Thoracic aorta (tissue), 2 donors: ENCODE measurements around the gene PTPRG. TPM values are rescaled to one million over a fixed set of nuclear protein-coding genes. Genes with fewer than 3 reads are reported as not detected.

Experiments used
- ATAC-seq: fragments of 150-250 bp; one replicate; pipeline ENCODE4 v1.8.0; 2017; ENCODE audit warnings: low read depth; ENCODE audit not compliant: insufficient number of reproducible peaks, low FRiP score
- DNase-seq: peaks from one replicate; pipeline ENCODE4 v3.0.0-alpha.2; 2020; ENCODE audit warnings: low spot score
- H3K27ac ChIP-seq, 2 donors: fragments of 200-600 bp; sonication (generic); 1 replicate in 1 of 2; 2 replicates in 1 of 2; pipeline ENCODE4 v1.5.1; 2016; ENCODE audit warnings: mild to moderate bottlenecking in 2 of 2, moderate library complexity in 2 of 2
- H3K27me3 ChIP-seq: fragments of 200-600 bp; sonication (generic); replicated peaks from 2 replicates; pipeline ENCODE4 v1.6.0; 2016; ENCODE audit warnings: mild to moderate bottlenecking; ENCODE audit not compliant: insufficient read depth
- H3K36me3 ChIP-seq: fragments of 200-600 bp; sonication (generic); one replicate; pipeline ENCODE4 v1.5.1; 2016
- H3K4me1 ChIP-seq, 2 donors: fragments of 200-600 bp; sonication (generic); 1 replicate in 1 of 2; 2 replicates in 1 of 2; pipeline versions ENCODE4 v1.5.1 to v1.6.0; 2016; ENCODE audit warnings: low read depth in 2 of 2, mild to moderate bottlenecking in 1 of 2; ENCODE audit not compliant: control insufficient read depth in 1 of 2
- H3K4me3 ChIP-seq: fragments of 200-600 bp; sonication (generic); 2 replicates; pipeline ENCODE4 v1.5.1; 2016; ENCODE audit warnings: mild to moderate bottlenecking
- H3K9me3 ChIP-seq: fragments of 200-600 bp; sonication (generic); 2 replicates; pipeline ENCODE4 v1.5.1; 2016
- CTCF ChIP-seq: fragments of 200-600 bp; sonication (generic); IDR thresholded peaks from one replicate; pipeline ENCODE4 v1.5.1; 2019; ENCODE audit warnings: antibody characterized with exemption
- total RNA-seq, 2 donors: library from RNA; depleted of rRNA; stranded (reverse); fragments of >200 nt; gene quantifications; one replicate each; pipeline versions ENCODE4 v1.1.0 to v1.2.3, GENCODE V29; 2016

PTPRG gene
- total RNA-seq, 2 donors from 2014 or later = 154 to 208 TPM

DNA sequence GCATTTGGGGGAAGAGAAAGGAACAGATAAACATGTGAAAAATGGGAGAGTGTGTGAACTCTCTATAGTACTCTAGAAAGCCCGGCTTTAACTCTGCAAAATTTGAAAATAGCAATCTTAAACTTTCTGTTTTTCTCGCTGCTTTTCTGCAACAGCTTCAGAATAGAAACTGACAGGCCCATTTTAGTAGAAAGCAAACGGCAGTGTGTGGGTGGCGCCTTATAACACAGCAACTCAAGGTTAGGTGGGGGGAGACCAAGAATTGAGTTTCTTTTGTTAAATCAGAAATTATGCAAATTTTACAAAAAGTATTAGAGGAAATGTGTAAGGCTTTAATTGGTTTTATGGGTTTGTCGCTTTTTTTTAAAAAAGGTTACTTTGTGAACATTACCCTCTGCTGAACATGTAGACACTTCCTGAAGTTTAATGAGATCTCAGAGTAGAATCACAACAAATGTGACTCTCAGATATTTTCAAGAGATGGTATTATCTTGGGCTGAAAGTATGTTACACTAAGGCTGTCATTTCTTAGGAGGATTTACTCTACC, 107.0 kb downstream of the PTPRG start:
- TF ChIP-seq CTCF = no peak
- ATAC-seq (no peak), DNase-seq (no peak)
- no peak overlapping the region for H3K4me3 ChIP-seq
- no peaks in the 10 kb centered on the region for H3K36me3 ChIP-seq
- peaks cover 9 to 37% of the 10 kb centered on the region in 2 donors for H3K4me1 ChIP-seq
- H3K27ac ChIP-seq = no peak overlapping the region
- H3K27me3 ChIP-seq = no peaks in the 10 kb centered on the region
- H3K9me3 ChIP-seq = no peaks in the 10 kb centered on the region

DNA sequence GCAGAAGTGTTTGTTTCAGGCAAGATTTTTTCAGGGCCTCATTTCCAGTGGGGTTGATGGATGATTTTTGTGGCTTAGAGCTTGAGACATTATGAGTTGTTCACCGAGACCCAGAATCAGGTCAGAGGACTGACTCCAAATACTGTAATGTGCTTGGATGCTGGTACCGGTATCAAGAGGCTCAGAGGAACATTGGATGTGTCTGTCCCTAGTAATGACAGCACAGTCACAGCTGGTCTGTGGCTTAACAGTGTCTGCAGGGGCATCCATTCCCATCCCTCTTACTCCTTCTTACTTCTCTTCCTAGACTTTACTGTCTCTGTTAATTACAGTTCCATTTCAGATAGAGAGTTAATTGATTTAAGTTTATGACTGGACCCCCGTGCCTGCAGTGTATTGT, 107.8 kb downstream of the PTPRG start:
- no peak overlapping the region for H3K27ac ChIP-seq
- no peaks in the 10 kb centered on the region for H3K27me3 ChIP-seq
- H3K36me3 ChIP-seq = no peaks in the 10 kb centered on the region
- TF ChIP-seq CTCF = no peak
- DNase-seq (no peak), ATAC-seq (no peak)
- no peak overlapping the region for H3K4me3 ChIP-seq
- H3K4me1 ChIP-seq = peaks cover 6 to 29% of the 10 kb centered on the region in 2 donors
- H3K9me3 ChIP-seq = no peaks in the 10 kb centered on the region

GRCh38 chr3:61669668-61670299, 108.4 kb downstream of the PTPRG start:
- no peak for TF ChIP-seq CTCF
- DNase-seq = no peak
- H3K27me3 ChIP-seq = no peaks in the 10 kb centered on the region
- H3K36me3 ChIP-seq = no peaks in the 10 kb centered on the region
- H3K4me3 ChIP-seq = no peak overlapping the region
- no peak for ATAC-seq
- peaks cover 3 to 26% of the 10 kb centered on the region in 2 donors for H3K4me1 ChIP-seq
- no peaks in the 10 kb centered on the region for H3K9me3 ChIP-seq
- H3K27ac ChIP-seq = no peak overlapping the region

DNA sequence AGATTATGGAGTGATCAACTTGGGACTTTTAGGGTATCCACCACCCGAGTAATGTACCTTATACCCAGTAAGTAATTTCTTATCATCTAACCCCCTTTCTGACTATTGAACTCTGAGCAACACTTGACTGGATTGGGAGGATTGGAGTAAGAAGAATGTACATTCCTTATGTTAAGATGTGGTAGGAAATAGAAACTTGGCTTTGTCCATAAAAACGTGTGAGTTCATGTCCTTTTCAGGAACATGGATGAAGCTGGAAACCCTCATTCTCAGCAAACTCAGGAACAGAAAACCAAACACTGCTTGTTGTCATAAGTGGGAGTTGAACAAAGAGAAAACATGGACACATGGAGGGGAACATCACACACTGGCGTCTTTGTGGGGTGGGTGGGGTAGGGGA, 112.3 kb downstream of the PTPRG start:
- no peak for TF ChIP-seq CTCF
- Histone ChIP-seq H3K36me3 (no peaks in the 10 kb centered on the region), H3K4me3 (no peak overlapping the region), H3K9me3 (no peaks in the 10 kb centered on the region), H3K27ac (no peak overlapping the region), H3K4me1 (peaks cover 0 to 15% of the 10 kb centered on the region in 2 donors), H3K27me3 (no peaks in the 10 kb centered on the region)
- ATAC-seq (no peak), DNase-seq (no peak)

DNA sequence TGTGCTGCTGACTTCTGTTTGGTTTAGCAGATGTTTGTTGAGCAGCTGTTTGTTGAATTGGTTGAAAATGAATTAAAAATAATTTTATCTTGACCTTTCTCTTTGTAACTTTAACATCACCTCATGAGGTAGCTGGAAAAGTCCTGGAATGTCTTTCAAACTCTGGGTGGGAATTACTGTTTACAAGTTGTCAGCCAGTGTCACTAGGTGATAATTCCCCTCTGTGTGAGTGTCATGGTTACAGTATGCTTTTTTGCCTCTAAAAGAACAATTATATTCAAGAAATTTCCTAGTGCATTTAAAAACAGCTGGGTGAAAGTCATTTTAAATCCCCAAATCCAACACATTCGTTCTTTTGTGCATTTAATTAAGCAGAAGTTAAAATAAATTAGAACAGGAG, 113.2 kb downstream of the PTPRG start:
- H3K36me3 ChIP-seq = no peaks in the 10 kb centered on the region
- H3K27ac ChIP-seq = no peak overlapping the region
- no peaks in the 10 kb centered on the region for H3K27me3 ChIP-seq
- DNase-seq = no peak
- H3K4me3 ChIP-seq = no peak overlapping the region
- H3K9me3 ChIP-seq = no peaks in the 10 kb centered on the region
- peaks cover 0 to 6% of the 10 kb centered on the region in 2 donors for H3K4me1 ChIP-seq
- no peak for TF ChIP-seq CTCF
- ATAC-seq = no peak
